ENCODE data around the gene SRGAP1. TPM values are rescaled to one million over a fixed set of nuclear protein-coding genes. Genes with fewer than 3 reads are reported as not detected.

Gene SRGAP1
- total and polyA plus RNA-seq, 2 of the 8 experiments (the other 6 are each of a cell fraction or from before 2014, with no cell fraction given), result 3.2 to 7.3 TPM

DNA sequence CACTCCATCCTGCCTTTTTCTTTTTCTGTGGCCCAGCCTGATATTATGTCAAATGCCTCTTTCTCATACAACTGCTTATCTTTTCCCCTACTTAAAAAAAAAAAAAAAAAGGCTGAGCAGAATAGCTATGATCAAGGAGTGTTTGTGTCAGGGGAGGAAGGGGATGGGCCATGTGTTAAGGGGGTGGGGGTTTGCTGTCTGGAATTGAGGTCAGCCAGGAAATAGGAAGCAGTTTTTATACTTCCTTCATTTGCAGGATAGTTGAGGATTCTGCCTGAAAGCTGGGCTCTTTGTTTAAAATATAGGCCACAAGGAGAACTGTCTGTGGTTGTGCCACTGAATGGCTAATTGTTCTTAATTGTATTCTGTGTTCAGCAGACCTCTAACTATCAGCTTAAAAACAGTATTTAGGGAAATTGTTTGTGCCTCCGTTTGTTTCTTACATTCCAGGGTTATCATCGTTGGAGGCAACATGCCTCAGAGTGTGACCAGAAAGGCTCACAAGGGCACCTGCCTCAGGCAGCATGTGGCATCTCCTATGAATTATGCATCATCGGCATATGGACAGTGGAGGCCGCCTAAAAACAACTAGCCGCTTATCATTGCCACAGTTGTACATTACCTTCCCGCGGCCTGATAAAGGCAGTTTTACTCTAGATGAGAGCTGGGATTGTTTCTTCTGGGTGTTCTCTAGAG lies 96.0 kb downstream of the SRGAP1 start (continued):
- TF ChIP-seq, protein P1, sequence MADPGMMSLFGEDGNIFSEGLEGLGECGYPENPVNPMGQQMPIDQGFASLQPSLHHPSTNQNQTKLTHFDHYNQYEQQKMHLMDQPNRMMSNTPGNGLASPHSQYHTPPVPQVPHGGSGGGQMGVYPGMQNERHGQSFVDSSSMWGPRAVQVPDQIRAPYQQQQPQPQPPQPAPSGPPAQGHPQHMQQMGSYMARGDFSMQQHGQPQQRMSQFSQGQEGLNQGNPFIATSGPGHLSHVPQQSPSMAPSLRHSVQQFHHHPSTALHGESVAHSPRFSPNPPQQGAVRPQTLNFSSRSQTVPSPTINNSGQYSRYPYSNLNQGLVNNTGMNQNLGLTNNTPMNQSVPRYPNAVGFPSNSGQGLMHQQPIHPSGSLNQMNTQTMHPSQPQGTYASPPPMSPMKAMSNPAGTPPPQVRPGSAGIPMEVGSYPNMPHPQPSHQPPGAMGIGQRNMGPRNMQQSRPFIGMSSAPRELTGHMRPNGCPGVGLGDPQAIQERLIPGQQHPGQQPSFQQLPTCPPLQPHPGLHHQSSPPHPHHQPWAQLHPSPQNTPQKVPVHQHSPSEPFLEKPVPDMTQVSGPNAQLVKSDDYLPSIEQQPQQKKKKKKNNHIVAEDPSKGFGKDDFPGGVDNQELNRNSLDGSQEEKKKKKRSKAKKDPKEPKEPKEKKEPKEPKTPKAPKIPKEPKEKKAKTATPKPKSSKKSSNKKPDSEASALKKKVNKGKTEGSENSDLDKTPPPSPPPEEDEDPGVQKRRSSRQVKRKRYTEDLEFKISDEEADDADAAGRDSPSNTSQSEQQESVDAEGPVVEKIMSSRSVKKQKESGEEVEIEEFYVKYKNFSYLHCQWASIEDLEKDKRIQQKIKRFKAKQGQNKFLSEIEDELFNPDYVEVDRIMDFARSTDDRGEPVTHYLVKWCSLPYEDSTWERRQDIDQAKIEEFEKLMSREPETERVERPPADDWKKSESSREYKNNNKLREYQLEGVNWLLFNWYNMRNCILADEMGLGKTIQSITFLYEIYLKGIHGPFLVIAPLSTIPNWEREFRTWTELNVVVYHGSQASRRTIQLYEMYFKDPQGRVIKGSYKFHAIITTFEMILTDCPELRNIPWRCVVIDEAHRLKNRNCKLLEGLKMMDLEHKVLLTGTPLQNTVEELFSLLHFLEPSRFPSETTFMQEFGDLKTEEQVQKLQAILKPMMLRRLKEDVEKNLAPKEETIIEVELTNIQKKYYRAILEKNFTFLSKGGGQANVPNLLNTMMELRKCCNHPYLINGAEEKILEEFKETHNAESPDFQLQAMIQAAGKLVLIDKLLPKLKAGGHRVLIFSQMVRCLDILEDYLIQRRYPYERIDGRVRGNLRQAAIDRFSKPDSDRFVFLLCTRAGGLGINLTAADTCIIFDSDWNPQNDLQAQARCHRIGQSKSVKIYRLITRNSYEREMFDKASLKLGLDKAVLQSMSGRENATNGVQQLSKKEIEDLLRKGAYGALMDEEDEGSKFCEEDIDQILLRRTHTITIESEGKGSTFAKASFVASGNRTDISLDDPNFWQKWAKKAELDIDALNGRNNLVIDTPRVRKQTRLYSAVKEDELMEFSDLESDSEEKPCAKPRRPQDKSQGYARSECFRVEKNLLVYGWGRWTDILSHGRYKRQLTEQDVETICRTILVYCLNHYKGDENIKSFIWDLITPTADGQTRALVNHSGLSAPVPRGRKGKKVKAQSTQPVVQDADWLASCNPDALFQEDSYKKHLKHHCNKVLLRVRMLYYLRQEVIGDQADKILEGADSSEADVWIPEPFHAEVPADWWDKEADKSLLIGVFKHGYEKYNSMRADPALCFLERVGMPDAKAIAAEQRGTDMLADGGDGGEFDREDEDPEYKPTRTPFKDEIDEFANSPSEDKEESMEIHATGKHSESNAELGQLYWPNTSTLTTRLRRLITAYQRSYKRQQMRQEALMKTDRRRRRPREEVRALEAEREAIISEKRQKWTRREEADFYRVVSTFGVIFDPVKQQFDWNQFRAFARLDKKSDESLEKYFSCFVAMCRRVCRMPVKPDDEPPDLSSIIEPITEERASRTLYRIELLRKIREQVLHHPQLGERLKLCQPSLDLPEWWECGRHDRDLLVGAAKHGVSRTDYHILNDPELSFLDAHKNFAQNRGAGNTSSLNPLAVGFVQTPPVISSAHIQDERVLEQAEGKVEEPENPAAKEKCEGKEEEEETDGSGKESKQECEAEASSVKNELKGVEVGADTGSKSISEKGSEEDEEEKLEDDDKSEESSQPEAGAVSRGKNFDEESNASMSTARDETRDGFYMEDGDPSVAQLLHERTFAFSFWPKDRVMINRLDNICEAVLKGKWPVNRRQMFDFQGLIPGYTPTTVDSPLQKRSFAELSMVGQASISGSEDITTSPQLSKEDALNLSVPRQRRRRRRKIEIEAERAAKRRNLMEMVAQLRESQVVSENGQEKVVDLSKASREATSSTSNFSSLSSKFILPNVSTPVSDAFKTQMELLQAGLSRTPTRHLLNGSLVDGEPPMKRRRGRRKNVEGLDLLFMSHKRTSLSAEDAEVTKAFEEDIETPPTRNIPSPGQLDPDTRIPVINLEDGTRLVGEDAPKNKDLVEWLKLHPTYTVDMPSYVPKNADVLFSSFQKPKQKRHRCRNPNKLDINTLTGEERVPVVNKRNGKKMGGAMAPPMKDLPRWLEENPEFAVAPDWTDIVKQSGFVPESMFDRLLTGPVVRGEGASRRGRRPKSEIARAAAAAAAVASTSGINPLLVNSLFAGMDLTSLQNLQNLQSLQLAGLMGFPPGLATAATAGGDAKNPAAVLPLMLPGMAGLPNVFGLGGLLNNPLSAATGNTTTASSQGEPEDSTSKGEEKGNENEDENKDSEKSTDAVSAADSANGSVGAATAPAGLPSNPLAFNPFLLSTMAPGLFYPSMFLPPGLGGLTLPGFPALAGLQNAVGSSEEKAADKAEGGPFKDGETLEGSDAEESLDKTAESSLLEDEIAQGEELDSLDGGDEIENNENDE (IDR thresholded peaks at IDR 0.05; ENCODE audit: insufficient replicate concordance, low read length), result no peak
- TF ChIP-seq GABPA (IDR thresholded peaks at IDR 0.05; ENCODE audit: borderline replicate concordance, insufficient read depth, low read length) (no peak), POLR2A (IDR thresholded peaks at IDR 0.05; ENCODE audit: control extremely low read depth in 1 of 2, low read depth in 2 of 2, low read length in 2 of 2) (no peak), JUN (IDR thresholded peaks at IDR 0.05; ENCODE audit: low read depth, low read length) (no peak), CBX8 (IDR thresholded peaks at IDR 0.05; ENCODE audit: borderline replicate concordance, low read depth, low read length) (no peak), SP1 (IDR thresholded peaks at IDR 0.05; ENCODE audit: low read depth, low read length) (no peak), TAF7 (optimal IDR thresholded peaks at IDR 0.05; ENCODE audit: borderline replicate concordance, low read depth, low read length) (no peak), CHD1 (IDR thresholded peaks at IDR 0.05; ENCODE audit: low read depth, low read length) (no peak)
- TF ChIP-seq, protein P2, sequence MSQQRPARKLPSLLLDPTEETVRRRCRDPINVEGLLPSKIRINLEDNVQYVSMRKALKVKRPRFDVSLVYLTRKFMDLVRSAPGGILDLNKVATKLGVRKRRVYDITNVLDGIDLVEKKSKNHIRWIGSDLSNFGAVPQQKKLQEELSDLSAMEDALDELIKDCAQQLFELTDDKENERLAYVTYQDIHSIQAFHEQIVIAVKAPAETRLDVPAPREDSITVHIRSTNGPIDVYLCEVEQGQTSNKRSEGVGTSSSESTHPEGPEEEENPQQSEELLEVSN (IDR thresholded peaks at IDR 0.05), result no peak
